ENCODE measurements around the gene TMEM86B. TPM values are rescaled to one million over a fixed set of nuclear protein-coding genes. Genes with fewer than 3 reads are reported as not detected.

Gene TMEM86B
- total RNA-seq, 1 experiment from 2014 or later, result 18.4 TPM

- H3K79me2 ChIP-seq (ENCODE audit: low read depth), result no peaks in the 10 kb centered on the region; the same call in 1 of the 2 replicates
- H2AFZ ChIP-seq, result no peak overlapping the region
- no peaks in the 10 kb centered on the region for H3K9me2 ChIP-seq (ENCODE audit: insufficient read depth)
- peaks cover 8% of the 10 kb centered on the region; the same call in 1 of the 2 replicates for H3K36me3 ChIP-seq (ENCODE audit: low read depth)
- CTCF ChIA-PET, result no interaction called here
- no peaks in the 10 kb centered on the region for H3K27me3 ChIP-seq (ENCODE audit: insufficient read depth, low read depth)
- 0 out of 2 replicates have a peak, but pooled peaks cover under 1% of the 10 kb centered on the region for H4K20me1 ChIP-seq (ENCODE audit: insufficient read depth)
- POLR2A ChIA-PET (ENCODE audit: unreplicated experiment), result interaction anchor here (0.7 kb wide), 1 partner anchor 52 kb away, joined by 3 read pairs; no protein-coding TSS in a partner anchor
- H3F3A ChIP-seq (ENCODE audit: insufficient read depth, low read depth), result peaks cover 5% of the 10 kb centered on the region; the same call in 1 of the 2 replicates
- intact Hi-C loops (cut with micrococcal nuclease; ENCODE audit: unreplicated experiment), result no loop called here
- no peak overlapping the region for H3K27ac ChIP-seq
- H3K4me1 ChIP-seq (replicated peaks; ENCODE audit: insufficient read depth), result no peaks in the 10 kb centered on the region
- no peaks in the 10 kb centered on the region for H3K9me3 ChIP-seq (ENCODE audit: insufficient read depth, low read depth)
- no peak for TF ChIP-seq CTCF (conservative IDR thresholded peaks at IDR 0.05)
- no peak for TF ChIP-seq EZH2 (IDR thresholded peaks at IDR 0.05; ENCODE audit: low read depth)
- no peak overlapping the region for H3K4me3 ChIP-seq
- no TSS peak for BruUV-seq (replicated peaks)
- no peak for DNase-seq
- H3K4me2 ChIP-seq, result no peak overlapping the region
These were observed 41.8 kb upstream of the TMEM86B start for GRCh38 chr19:55270172-55270942.

- Histone ChIP-seq H3K4me3 (no peak overlapping the region), H3K79me2 (ENCODE audit: low read depth) (no peaks in the 10 kb centered on the region; the same call in 1 of the 2 replicates), H3K9me3 (ENCODE audit: insufficient read depth, low read depth) (no peaks in the 10 kb centered on the region), H3K27me3 (ENCODE audit: insufficient read depth, low read depth) (no peaks in the 10 kb centered on the region), H3K4me2 (no peak overlapping the region), H2AFZ (no peak overlapping the region), H3K9me2 (ENCODE audit: insufficient read depth) (no peaks in the 10 kb centered on the region), H3K4me1 (replicated peaks; ENCODE audit: insufficient read depth) (no peaks in the 10 kb centered on the region), H4K20me1 (ENCODE audit: insufficient read depth) (no peaks in the 10 kb centered on the region), H3F3A (ENCODE audit: insufficient read depth, low read depth) (peaks cover 9% of the 10 kb centered on the region; the same call in 1 of the 2 replicates), H3K36me3 (ENCODE audit: low read depth) (peaks cover 5% of the 10 kb centered on the region; the same call in 1 of the 2 replicates), H3K27ac (no peak overlapping the region)
- ChIA-PET POLR2A (ENCODE audit: unreplicated experiment) (interaction anchor here (0.7 kb wide), 1 partner anchor 13 kb away, joined by 4 read pairs; no protein-coding TSS in a partner anchor), CTCF (no interaction called here)
- intact Hi-C loops (cut with micrococcal nuclease; ENCODE audit: unreplicated experiment), result no loop called here
- TF ChIP-seq CTCF (conservative IDR thresholded peaks at IDR 0.05), result no peak
- TF ChIP-seq EZH2 (IDR thresholded peaks at IDR 0.05; ENCODE audit: low read depth), result no peak
- no TSS peak for BruUV-seq (replicated peaks)
- DNase-seq, result no peak
These were observed 40.7 kb upstream of the TMEM86B start for GRCh38 chr19:55269299-55269698.

GRCh38 chr19:55266840-55267239, 38.3 kb upstream of the TMEM86B start:
- Histone ChIP-seq H3K27ac (no peak overlapping the region), H3K79me2 (ENCODE audit: low read depth) (no peaks in the 10 kb centered on the region; the same call in 1 of the 2 replicates), H3F3A (ENCODE audit: insufficient read depth, low read depth) (peaks cover 11% of the 10 kb centered on the region; the same call in 1 of the 2 replicates), H3K36me3 (ENCODE audit: low read depth) (peaks cover 5% of the 10 kb centered on the region; the same call in 1 of the 2 replicates), H3K4me2 (no peak overlapping the region), H3K4me3 (no peak overlapping the region), H3K4me1 (replicated peaks; ENCODE audit: insufficient read depth) (no peaks in the 10 kb centered on the region), H3K9me2 (ENCODE audit: insufficient read depth) (no peaks in the 10 kb centered on the region), H3K9me3 (ENCODE audit: insufficient read depth, low read depth) (no peaks in the 10 kb centered on the region), H2AFZ (no peak overlapping the region), H3K27me3 (ENCODE audit: insufficient read depth, low read depth) (no peaks in the 10 kb centered on the region), H4K20me1 (ENCODE audit: insufficient read depth) (no peaks in the 10 kb centered on the region)
- CTCF ChIA-PET, result no interaction called here
- TF ChIP-seq EZH2 (IDR thresholded peaks at IDR 0.05; ENCODE audit: low read depth) (no peak), CTCF (conservative IDR thresholded peaks at IDR 0.05) (no peak)
- intact Hi-C loops (cut with micrococcal nuclease; ENCODE audit: unreplicated experiment), result no loop called here
- POLR2A ChIA-PET (ENCODE audit: unreplicated experiment), result interaction anchor here (0.6 kb wide), 1 partner anchor 24 kb away, joined by 5 read pairs; no protein-coding TSS in a partner anchor
- BruUV-seq (replicated peaks), result no TSS peak
- no peak for DNase-seq

All from PC-9 (cell line).